ENCODE data around the gene WDFY4. TPM values are rescaled to one million over a fixed set of nuclear protein-coding genes. Genes with fewer than 3 reads are reported as not detected.

Gene WDFY4
- total RNA-seq, 2 experiments from 2014 or later: 0.90 to 1.1 TPM

- H3K36me3 Mint-ChIP-seq (ENCODE audit: low read depth): no peaks in the 10 kb centered on the region
- H3K4me1 Mint-ChIP-seq (ENCODE audit: low read depth): no peaks in the 10 kb centered on the region
- DNase-seq (no peak), ATAC-seq (no peak)
- ChIA-PET CTCF (interaction anchor here (1.0 to 1.9 kb wide), 2 partner anchors 17 to 28 kb away, joined by 3 to 7 read pairs; no protein-coding TSS in a partner anchor), POLR2A (no interaction called here)
- peaks cover 10% of the 10 kb centered on the region for H3K27me3 Mint-ChIP-seq
- no peak overlapping the region for H3K27ac Mint-ChIP-seq
- TF ChIP-seq CTCF (IDR thresholded peaks at IDR 0.05): no peak
- no peak overlapping the region for H3K4me3 Mint-ChIP-seq
- intact Hi-C loops (cut with micrococcal nuclease): no loop called here
- H3K9me3 Mint-ChIP-seq: no peaks in the 10 kb centered on the region
Measured at GRCh38 chr10:48684463-48684791, 246 bp upstream of the WDFY4 start.

- ATAC-seq: no peak
Measured at GRCh38 chr10:48685731-48686130, 1.1 kb downstream of the WDFY4 start.

GRCh38 chr10:48690791-48691660 lies 6.4 kb downstream of the WDFY4 start:
- H3K36me3 Mint-ChIP-seq (ENCODE audit: low read depth): no peaks in the 10 kb centered on the region
- no peak overlapping the region for H3K27ac Mint-ChIP-seq
- intact Hi-C loops (cut with micrococcal nuclease): no loop called here
- POLR2A ChIA-PET: no interaction called here
- H3K27me3 Mint-ChIP-seq: no peaks in the 10 kb centered on the region
- H3K9me3 Mint-ChIP-seq: no peaks in the 10 kb centered on the region
- TF ChIP-seq CTCF (IDR thresholded peaks at IDR 0.05): no peak
- ATAC-seq (no peak), DNase-seq (no peak)
- CTCF ChIA-PET: no interaction called here
- no peak overlapping the region for H3K4me3 Mint-ChIP-seq
- no peaks in the 10 kb centered on the region for H3K4me1 Mint-ChIP-seq (ENCODE audit: low read depth)

More at GRCh38 chr10:48685731-48686130, 1.1 kb downstream of the WDFY4 start:
- ChIA-PET CTCF (no interaction called here), POLR2A (no interaction called here)
- intact Hi-C loops (cut with micrococcal nuclease): no loop called here
- no peaks in the 10 kb centered on the region for H3K36me3 Mint-ChIP-seq (ENCODE audit: low read depth)
- no peak overlapping the region for H3K27ac Mint-ChIP-seq
- TF ChIP-seq CTCF (IDR thresholded peaks at IDR 0.05): no peak
- H3K4me3 Mint-ChIP-seq: no peak overlapping the region
- no peaks in the 10 kb centered on the region for H3K9me3 Mint-ChIP-seq
- peaks cover 10% of the 10 kb centered on the region for H3K27me3 Mint-ChIP-seq
- no peaks in the 10 kb centered on the region for H3K4me1 Mint-ChIP-seq (ENCODE audit: low read depth)
- no peak for DNase-seq

GRCh38 chr10:48691812-48692528 lies 7.3 kb downstream of the WDFY4 start:
- ATAC-seq: no peak
- Mint-ChIP-seq H3K27me3 (no peaks in the 10 kb centered on the region), H3K9me3 (no peaks in the 10 kb centered on the region), H3K36me3 (ENCODE audit: low read depth) (no peaks in the 10 kb centered on the region), H3K4me3 (no peak overlapping the region), H3K4me1 (ENCODE audit: low read depth) (no peaks in the 10 kb centered on the region), H3K27ac (no peak overlapping the region)
- no peak for TF ChIP-seq CTCF (IDR thresholded peaks at IDR 0.05)
- ChIA-PET POLR2A (no interaction called here), CTCF (no interaction called here)
- intact Hi-C loops (cut with micrococcal nuclease): no loop called here
- no peak for DNase-seq

GRCh38 chr10:48692748-48693147 lies 8.1 kb downstream of the WDFY4 start:
- ChIA-PET POLR2A (no interaction called here), CTCF (no interaction called here)
- ATAC-seq (no peak), DNase-seq (no peak)
- Mint-ChIP-seq H3K27ac (no peak overlapping the region), H3K36me3 (ENCODE audit: low read depth) (no peaks in the 10 kb centered on the region), H3K4me1 (ENCODE audit: low read depth) (no peaks in the 10 kb centered on the region), H3K4me3 (no peak overlapping the region), H3K9me3 (no peaks in the 10 kb centered on the region), H3K27me3 (no peaks in the 10 kb centered on the region)
- intact Hi-C loops (cut with micrococcal nuclease): no loop called here
- TF ChIP-seq CTCF (IDR thresholded peaks at IDR 0.05): no peak

Measured in activated CD8-positive, alpha-beta T cell treated with anti-CD3 and anti-CD28 coated beads for 36 hours (primary cell).